GM21381 (cell line): ENCODE data around the gene TRIM24.
"Not testable (repeated sequence)": the region's sequence is repeated elsewhere in the genome, so short reads cannot be mapped to it uniquely, and the experiment has no call there.

ENCODE experiments used
- ATAC-seq: cut with Tn5 transposase; IDR thresholded peaks from one replicate; pipeline ENCODE4 v1.9.1; 2021; ENCODE audit warnings: mild to moderate bottlenecking, moderate library complexity; ENCODE audit not compliant: unreplicated experiment

The TRIM24 gene

GRCh38 chr7:138491612-138492386 is 31.7 kb downstream of the TRIM24 start:
- ATAC-seq: no peak

GRCh38 chr7:138492423-138492822 is 32.4 kb downstream of the TRIM24 start:
- no peak for ATAC-seq

DNA sequence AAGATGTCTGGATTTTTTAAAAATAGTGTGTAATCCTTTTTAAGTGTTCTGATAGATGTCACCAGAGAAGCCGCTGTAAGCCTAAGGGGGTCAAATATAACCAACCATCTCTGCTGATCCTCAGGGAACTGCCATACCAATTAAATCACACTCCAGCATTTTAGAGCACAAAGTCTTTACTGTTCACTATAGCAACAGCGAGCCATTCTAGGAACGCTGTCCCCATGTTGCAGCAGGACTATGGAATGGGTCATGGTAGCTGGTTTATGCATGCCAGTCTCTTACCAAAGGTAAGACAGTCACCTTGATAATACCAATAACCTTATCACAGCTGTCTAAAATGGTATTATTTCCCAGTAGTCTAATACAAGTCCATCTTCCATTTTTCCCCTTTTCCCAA is 33.5 kb downstream of the TRIM24 start:
- no peak for ATAC-seq

DNA sequence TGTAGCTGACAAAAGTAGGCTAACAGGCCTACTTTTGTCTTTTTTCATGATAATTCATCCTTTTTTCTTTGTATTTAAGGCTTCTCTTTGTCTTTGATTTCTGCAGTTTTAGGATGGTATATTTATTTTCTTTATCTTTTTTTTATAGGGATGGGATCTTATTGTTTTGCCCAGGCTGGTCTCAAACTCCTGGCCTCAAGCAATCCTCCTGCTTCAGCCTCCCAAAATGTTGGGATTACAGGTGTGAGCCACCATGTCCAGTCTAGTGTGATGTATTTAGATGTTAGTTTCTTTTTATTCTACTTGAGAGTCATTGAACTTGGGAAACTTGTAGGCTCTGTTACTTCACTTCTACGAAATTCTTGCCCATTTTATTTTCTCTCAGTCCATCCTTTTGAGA is 35.4 kb downstream of the TRIM24 start:
- no peak for ATAC-seq

DNA sequence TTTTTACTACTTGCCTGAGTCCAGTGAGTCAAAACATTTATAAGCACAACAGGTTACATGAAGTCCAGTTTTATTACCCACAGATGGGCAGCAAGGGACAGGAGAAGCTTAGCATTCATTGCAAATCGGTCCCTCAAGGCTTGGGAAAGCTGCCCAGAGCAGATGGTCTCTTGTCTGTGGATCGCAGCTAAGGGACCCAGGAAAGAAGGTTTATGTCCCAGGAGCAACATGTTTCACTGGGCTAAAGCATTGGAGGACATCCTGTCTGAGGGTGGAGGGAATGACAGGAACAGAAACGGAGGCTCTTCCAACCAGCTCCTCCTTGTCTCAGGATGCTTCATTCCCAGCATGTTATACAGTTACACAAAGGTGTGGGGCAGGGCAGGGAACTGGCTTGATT is 39.3 kb downstream of the TRIM24 start:
- no peak for ATAC-seq

- not testable (repeated sequence) for ATAC-seq
Measured at GRCh38 chr7:138500303-138500702, 40.2 kb downstream of the TRIM24 start.

GRCh38 chr7:138500892-138501291 is 40.8 kb downstream of the TRIM24 start:
- ATAC-seq: no peak

DNA sequence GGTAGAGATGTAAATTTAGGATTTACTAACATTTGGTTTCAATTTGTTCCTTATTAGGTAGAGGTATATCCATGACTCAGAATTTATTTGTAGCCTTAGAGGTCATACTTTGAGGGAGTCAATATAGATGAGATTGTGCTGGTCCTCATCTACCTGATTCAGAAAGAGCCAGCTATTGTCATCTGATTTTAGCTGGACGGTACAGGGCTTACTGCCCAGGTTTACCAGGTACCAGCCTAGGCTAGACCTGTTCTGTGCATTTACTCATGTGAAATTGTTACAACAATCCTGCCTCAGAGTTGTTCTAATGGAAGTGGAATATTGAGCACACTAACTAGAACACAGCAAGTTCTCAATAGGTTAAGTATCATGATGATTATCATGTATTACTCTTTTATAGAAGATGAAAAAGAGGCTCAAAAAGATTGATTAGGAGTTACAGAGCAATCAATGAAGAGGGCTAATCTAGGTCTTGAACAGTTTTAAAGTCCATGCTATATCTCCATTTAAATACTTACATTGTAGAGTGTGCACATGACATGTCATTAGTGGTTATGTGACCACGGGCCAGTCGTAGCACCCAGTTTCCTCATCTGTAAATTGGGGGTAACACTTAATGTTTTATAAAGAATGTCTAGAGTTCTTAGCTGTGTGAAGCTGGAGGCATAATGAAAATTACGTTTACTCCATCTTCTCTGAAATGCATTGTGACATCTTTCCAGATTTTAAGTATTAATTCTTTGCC is 42.1 kb downstream of the TRIM24 start:
- no peak for ATAC-seq

DNA sequence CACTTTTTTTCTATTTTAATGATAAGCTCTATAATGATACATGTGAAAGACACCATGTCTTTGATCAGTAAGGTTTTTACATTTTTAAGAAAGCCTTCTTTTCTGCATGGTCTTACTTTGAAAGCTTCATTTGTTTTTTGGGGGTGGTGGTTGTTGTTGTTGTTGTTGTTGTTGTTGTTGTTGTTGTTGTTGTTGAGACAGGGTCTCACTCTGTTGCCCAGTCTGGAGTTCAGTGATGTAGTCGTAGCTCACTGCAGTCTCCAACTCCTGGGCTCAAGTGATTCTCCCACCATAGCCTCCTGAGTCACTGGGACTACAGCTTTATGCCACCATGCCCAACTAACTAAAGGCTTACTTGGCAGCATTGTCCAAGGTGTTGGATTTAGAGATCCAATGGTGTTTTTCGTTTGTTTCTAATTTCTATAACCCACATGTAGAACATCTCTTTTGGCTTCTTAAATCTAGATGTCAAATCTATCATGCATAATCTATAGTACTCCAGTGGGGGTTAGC is 45.4 kb downstream of the TRIM24 start:
- ATAC-seq: no peak

DNA sequence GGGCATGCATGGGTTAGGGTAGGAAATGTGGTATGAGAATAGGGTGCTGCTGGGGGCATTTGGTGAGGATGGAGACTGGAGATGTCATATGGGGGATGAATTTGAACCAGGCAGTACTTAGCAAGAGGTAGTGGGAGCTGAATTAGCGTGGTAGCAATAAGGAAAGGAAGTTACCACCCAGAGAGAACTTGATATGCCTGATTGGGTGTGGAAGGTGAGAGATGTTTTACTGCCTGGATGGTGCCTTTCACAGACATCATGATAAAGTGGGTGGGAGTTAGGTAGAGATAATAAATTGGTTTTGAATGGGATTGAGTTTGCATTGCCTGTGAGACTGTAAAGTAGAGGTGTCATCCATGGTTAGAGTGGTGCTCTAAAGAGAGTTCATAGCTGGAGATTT is 46.7 kb downstream of the TRIM24 start:
- no peak for ATAC-seq

- no peak for ATAC-seq
Measured at GRCh38 chr7:138510003-138510402, 49.9 kb downstream of the TRIM24 start.

DNA sequence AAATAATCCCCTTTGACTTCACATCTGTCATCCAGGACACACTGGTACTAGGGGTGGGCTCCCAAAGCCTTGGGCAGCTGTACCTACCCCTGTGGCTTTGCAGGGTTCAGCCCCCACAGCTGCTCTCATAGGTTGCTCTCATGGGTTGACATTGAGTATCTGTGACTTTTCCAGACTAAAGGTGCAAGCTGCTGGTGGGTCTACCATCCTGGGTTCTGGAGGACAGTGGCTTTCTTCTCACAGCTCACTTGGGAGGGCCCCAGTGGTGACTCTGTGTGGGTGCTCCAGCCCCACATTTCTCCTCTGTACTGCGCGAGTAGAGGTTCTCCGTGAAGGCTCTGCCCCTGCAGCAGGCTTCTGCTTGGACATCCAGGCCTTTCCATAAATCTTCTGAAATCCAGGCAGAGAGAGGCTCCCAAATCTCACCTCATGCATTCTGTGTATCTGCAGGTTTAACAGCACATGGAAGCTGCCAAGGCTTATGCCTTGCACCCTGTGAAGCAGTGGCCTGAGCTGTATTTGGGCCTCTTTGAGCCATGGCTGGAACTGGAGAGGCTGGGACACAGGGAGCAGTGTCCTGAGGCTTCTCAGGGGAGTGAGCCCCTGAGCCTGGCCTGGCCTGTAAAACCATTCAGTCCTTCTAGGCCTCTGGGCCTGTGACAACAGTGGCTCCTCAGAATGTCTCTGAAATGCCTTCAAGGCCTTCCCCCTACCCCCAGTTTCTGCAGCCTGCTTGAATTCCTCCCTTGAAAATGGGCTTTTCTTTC is 52.2 kb downstream of the TRIM24 start:
- no peak for ATAC-seq

GRCh38 chr7:138512885-138513284 is 52.8 kb downstream of the TRIM24 start:
- ATAC-seq: no peak

GRCh38 chr7:138513344-138513871 is 53.3 kb downstream of the TRIM24 start:
- ATAC-seq: no peak

DNA sequence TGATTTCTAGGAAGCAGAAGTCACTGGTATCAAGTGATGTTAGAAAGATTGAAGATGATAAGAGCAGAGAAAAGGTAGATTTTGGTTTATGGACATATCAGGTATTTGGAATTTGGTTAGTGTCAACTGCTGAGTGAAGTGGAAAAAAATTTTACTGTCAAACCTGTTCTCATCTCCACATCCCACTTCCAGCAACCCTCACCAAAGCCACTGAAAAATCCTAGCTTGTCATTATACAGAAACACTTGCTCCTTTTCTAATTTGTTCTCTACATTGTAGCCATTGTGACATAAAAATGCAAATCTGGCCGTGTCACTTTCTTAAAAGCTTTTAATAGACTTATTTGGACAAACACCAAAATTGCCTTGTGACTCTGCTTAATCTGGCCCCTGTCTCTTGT is 54.0 kb downstream of the TRIM24 start:
- no peak for ATAC-seq

GRCh38 chr7:138515001-138515528 is 55.0 kb downstream of the TRIM24 start:
- no peak for ATAC-seq

DNA sequence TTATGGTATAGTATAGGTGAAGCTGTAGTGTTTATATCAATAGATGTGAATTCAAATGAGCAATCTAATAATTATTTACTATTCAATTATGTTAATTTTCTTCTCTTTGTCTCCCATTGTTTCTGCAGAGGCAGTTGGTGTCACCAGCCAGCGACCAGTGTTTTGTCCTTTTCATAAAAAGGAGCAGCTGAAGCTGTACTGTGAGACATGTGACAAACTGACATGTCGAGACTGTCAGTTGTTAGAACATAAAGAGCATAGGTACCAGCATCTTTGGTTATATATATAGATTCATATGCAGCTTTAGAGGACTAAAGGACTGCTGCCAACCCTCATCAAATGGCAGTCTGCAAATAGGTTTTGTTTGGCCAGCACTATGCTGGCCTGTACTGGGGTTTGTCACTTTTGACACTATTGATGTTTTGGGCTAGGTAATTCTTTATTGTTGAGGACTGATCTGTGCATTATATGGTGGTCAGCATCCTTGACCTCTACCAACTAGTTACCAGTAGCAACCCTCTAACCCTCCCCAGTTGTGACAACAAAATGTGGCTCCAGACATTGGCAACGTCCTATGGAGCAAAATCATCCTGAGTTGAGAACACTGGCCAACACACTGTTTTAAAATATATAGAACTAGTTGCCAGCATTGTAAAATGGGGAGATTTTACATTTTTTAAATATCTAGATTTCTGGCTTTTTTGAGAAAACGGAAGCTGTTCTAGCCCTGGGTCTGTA is 59.2 kb downstream of the TRIM24 start:
- ATAC-seq: no peak

GRCh38 chr7:138520742-138521141 is 60.7 kb downstream of the TRIM24 start:
- no peak for ATAC-seq

- no peak for ATAC-seq
Measured at GRCh38 chr7:138521837-138522461, 61.9 kb downstream of the TRIM24 start.

GRCh38 chr7:138524259-138524658 is 64.2 kb downstream of the TRIM24 start:
- ATAC-seq: no peak
